Measurements from ENCODE around the gene DEFB132.

DNA sequence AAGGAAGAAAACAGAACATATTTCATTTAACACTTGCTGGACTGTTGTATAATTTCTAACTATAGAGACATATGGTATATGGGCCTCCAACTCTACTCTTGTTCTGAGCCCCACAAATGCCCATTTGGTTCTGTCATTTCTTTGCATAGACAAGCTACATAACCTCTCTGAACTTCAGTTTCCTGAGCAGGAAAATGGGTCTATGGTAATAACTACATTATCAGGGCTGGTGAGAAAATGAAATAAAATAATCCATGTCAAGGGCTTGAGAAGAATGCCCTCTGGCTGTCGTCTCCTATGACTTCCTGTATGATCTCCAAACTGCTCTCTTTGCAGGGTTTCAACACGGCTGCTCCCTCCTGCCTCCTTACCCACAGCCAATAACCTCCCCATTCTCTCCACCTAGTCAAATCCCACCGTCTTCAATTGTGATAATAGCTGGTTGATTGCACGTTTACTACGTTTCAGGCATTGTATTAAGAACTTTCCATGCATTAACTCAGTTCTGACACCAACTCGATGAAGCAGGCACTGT lies 51.8 kb downstream of the DEFB132 start:
- TF ChIP-seq TAF1 (IDR thresholded peaks at IDR 0.05; ENCODE audit: low read depth, low read length) (no peak), POLR2A (IDR thresholded peaks at IDR 0.05; ENCODE audit: low read depth, low read length) (no peak), POU2F2 (IDR thresholded peaks at IDR 0.05; ENCODE audit: low read depth, low read length) (no peak), POLR2AphosphoS5 (IDR thresholded peaks at IDR 0.05; ENCODE audit: low read depth, low read length) (no peak)
